Measurements from ENCODE around the gene PHYHD1.

The PHYHD1 gene

GRCh38 chr9:128986671-128987070 lies 65.9 kb downstream of the PHYHD1 start:
- DNase-seq, result no peak

GRCh38 chr9:128987805-128988204 lies 67.0 kb downstream of the PHYHD1 start:
- no peak for DNase-seq
